RWPE2 (cell line): ENCODE data around the gene NAA38.
A peak's percentile ranks its signal among the peaks of the same experiment; 100 is the strongest.
"Not testable (repeated sequence)": the region's sequence is repeated elsewhere in the genome, so short reads cannot be mapped to it uniquely, and the experiment has no call there.

ENCODE experiments used
- ATAC-seq: fragments of 200-7000 bp; cut with Tn5 transposase; 3 replicates; pipeline ENCODE4 v1.9.1; 2021; ENCODE audit warnings: low read depth
- DNase-seq: peaks from one replicate; pipeline ENCODE4 v3.0.0-alpha.2; 2020; ENCODE audit warnings: low spot score
- H3K27ac ChIP-seq: fragments of 450-650 bp; 2 replicates; pipeline ENCODE4 v1.5.1; 2017; ENCODE audit warnings: mild to moderate bottlenecking; ENCODE audit not compliant: poor library complexity, severe bottlenecking
- H3K27me3 ChIP-seq: fragments of 250-450 bp; sonication (Bioruptor Pico); 2 replicates; pipeline ENCODE4 v1.5.1; 2021; ENCODE audit warnings: mild to moderate bottlenecking, moderate library complexity; ENCODE audit not compliant: insufficient read depth, poor library complexity, severe bottlenecking
- H3K36me3 ChIP-seq: fragments of 250-450 bp; sonication (Bioruptor Pico); 2 replicates; pipeline ENCODE4 v1.5.1; 2020; ENCODE audit warnings: low read depth, mild to moderate bottlenecking, moderate library complexity
- H3K4me1 ChIP-seq: fragments of 250-450 bp; sonication (Bioruptor Pico); 2 replicates; pipeline ENCODE4 v1.5.1; 2021; ENCODE audit warnings: mild to moderate bottlenecking, moderate library complexity; ENCODE audit not compliant: insufficient read depth, poor library complexity, severe bottlenecking
- H3K4me3 ChIP-seq: fragments of 250-450 bp; sonication (Bioruptor Pico); 2 replicates; pipeline ENCODE4 v1.5.1; 2021; ENCODE audit warnings: mild to moderate bottlenecking, moderate library complexity; ENCODE audit not compliant: severe bottlenecking
- H3K9me3 ChIP-seq: fragments of 250-450 bp; sonication (Bioruptor Pico); 2 replicates; pipeline ENCODE4 v1.5.1; 2021; ENCODE audit warnings: mild to moderate bottlenecking, moderate library complexity; ENCODE audit not compliant: severe bottlenecking
- TF ChIP-seq, protein P1 (sequence below): fragments of 450-650 bp; IDR thresholded peaks from one replicate; pipeline ENCODE4 v1.5.1; 2017; ENCODE audit warnings: mild to moderate bottlenecking, moderate library complexity; ENCODE audit not compliant: poor library complexity, severe bottlenecking

The NAA38 gene

DNA sequence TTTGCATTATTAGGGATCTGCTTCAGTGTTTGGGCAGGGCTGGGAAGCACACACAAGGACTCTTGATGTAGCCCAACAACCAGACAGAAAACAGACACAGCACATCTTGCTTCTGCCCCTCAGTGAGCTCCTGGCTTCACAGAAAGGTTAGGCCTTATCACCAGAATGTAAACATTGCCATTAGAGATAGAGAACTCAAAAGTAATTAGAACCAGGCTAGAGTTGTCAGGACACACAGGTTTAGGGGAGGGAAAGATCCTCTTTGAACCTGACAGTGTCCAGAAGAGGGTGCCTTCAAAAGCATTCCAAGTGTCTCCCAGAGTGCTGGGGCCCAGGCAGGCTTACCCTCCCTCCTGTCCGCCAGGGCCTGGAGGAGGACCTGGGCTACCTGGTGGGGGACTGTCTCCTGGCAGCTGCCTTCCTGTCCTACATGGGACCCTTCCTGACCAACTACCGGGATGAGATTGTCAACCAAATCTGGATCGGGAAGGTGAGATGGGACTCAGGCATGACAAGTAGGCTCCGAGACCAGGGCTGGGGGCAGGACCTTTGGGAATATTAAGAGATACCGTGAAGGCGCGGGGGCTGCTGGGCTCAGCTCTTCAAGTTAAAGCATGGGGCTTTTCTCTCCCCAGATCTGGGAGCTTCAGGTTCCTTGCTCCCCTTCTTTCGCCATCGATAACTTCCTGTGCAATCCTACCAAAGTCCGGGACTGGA is 40.3 kb downstream of the NAA38 start:
- no peaks in the 10 kb centered on the region for H3K9me3 ChIP-seq
- no peak for ATAC-seq
- no peak overlapping the region for H3K4me3 ChIP-seq
- TF ChIP-seq, protein P1, sequence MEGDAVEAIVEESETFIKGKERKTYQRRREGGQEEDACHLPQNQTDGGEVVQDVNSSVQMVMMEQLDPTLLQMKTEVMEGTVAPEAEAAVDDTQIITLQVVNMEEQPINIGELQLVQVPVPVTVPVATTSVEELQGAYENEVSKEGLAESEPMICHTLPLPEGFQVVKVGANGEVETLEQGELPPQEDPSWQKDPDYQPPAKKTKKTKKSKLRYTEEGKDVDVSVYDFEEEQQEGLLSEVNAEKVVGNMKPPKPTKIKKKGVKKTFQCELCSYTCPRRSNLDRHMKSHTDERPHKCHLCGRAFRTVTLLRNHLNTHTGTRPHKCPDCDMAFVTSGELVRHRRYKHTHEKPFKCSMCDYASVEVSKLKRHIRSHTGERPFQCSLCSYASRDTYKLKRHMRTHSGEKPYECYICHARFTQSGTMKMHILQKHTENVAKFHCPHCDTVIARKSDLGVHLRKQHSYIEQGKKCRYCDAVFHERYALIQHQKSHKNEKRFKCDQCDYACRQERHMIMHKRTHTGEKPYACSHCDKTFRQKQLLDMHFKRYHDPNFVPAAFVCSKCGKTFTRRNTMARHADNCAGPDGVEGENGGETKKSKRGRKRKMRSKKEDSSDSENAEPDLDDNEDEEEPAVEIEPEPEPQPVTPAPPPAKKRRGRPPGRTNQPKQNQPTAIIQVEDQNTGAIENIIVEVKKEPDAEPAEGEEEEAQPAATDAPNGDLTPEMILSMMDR: no peak
- DNase-seq: no peak
- no peaks in the 10 kb centered on the region for H3K27me3 ChIP-seq
- no peak overlapping the region for H3K27ac ChIP-seq
- H3K4me1 ChIP-seq: no peaks in the 10 kb centered on the region
- no peaks in the 10 kb centered on the region for H3K36me3 ChIP-seq

DNA sequence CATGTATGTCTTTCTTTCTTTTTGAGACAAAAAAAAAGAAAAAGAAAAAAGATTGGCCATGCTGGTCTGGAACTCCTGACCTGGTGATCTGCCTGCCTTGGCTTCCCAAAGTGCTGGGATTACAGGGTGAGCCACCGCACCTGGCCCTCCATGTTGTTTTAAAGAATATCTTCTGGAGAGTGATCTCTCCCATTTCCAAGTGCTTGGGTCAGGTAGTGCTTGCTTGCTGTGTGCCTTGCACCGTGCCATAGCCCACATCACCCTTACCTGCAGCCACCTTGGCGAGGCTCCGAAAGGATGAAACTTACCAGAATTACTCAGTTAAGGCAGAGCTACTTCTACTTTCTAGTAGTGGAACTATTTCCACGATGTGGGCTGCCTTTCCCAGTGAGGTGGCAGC is 42.4 kb downstream of the NAA38 start:
- no peak for DNase-seq
- Histone ChIP-seq H3K27me3 (no peaks in the 10 kb centered on the region), H3K36me3 (no peaks in the 10 kb centered on the region)

DNA sequence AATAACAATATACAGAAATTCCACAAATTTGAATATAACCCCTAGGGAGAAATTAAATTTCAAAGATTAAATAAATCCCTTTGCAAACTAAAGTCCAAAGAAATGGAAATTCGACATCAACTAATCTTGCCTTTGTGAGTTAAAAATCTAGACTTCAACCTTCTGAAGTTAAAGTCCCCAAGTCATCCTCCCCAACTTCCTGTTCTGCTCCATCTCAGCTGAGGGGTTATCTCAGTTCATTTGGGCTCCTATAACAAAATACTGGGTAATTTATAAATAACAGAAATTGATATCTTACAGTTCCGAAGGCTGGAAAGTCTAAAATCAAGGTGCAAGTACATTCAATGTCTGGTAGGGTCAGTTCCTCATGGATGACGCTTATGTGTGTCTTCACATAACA is 46.1 kb downstream of the NAA38 start:
- Histone ChIP-seq H3K9me3 (no peaks in the 10 kb centered on the region), H3K27ac (peak overlapping the region; percentile 85), H3K27me3 (no peaks in the 10 kb centered on the region), H3K4me1 (peaks cover 19% of the 10 kb centered on the region), H3K4me3 (no peak overlapping the region), H3K36me3 (no peaks in the 10 kb centered on the region)
- DNase-seq: no peak
- no peak for ATAC-seq
- TF ChIP-seq, protein P1: no peak

More for the DNA sequence above, 42.4 kb downstream of the NAA38 start:
- no peak overlapping the region for H3K4me3 ChIP-seq
- no peaks in the 10 kb centered on the region for H3K9me3 ChIP-seq
- no peak for ATAC-seq
- TF ChIP-seq, protein P1: no peak
- H3K4me1 ChIP-seq: peaks cover 2% of the 10 kb centered on the region
- H3K27ac ChIP-seq: no peak overlapping the region

DNA sequence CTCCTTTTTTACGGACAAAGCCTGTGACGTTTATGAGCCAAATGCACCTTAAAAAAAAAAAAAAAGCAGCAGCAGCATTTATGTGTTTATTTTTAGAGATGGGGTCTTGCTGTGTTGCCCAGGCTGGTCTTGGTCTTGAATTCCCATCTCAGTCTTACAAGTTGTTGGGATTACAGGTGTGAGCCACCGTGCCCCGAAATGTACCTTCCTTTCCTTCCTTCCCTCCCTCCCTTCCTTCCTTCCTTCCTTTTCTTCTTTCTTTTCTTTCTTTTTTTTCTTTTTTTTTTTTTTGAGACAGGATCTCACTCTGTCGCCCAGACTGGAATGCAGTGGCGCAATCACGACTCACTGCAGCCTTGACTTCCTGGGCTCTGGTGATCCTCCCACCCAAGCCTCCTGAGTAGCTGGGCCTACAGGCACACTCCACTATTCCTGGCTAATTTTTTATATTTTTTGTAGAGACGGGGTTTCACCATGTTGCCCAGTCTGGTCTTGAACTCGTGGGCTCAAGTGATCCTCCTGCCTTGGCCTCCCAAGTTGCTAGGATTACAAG is 47.5 kb downstream of the NAA38 start:
- Histone ChIP-seq H3K4me1 (peaks cover 19% of the 10 kb centered on the region), H3K27ac (peak overlapping the region; percentile 85)
- not testable (repeated sequence) for H3K36me3 ChIP-seq, H3K4me3 ChIP-seq, H3K9me3 ChIP-seq, DNase-seq, H3K27me3 ChIP-seq, ATAC-seq

DNA sequence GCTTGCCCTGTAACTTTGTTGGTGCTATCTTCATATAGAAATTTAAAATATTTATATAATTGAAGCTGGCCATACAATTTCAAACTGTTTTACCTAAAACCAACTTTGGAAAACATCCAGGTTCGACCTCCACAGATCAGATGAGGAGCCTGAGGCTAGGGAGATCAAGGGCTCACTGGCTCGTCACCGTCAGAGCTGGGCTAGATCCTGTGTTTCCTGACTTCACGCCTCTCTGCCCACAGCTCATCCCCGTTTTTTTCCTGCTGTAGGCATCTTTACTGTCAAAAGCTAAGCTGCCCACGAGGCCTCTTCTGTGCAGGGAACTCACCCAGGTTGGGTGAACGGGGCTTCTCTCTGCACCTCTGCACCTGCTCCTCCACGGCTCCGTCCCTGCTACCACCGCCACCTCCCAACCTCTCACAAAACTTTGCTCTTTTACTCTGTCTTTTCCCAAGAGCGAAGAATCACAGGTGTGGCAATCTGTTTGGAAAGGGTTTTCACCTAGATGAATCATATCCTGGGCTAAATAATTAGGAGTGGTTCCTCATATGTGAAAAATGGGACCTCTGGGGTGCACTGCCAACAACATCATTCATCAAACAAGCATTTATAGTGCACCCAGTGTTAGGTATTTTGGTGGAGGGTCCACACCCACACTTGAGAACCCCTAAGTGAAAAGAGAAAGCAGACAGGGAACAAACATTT is 48.1 kb downstream of the NAA38 start:
- no peak for DNase-seq
- TF ChIP-seq, protein P1: no peak
- H3K27ac ChIP-seq: peak overlapping the region; percentile 85

More for the DNA sequence above, 48.1 kb downstream of the NAA38 start:
- H3K4me3 ChIP-seq: no peak overlapping the region
- no peaks in the 10 kb centered on the region for H3K9me3 ChIP-seq
- H3K36me3 ChIP-seq: no peaks in the 10 kb centered on the region
- H3K27me3 ChIP-seq: no peaks in the 10 kb centered on the region
- peaks cover 22% of the 10 kb centered on the region for H3K4me1 ChIP-seq
- ATAC-seq: peak; percentile 93
